Sigmoid colon (tissue), 7 donors: Measurements from ENCODE around the gene FGF3. TPM values are rescaled to one million over a fixed set of nuclear protein-coding genes. Genes with fewer than 3 reads are reported as not detected.

Source experiments
- DNase-seq: peaks from one replicate; pipeline ENCODE4 v3.0.0-alpha.2; 2019
- H3K27ac ChIP-seq, 4 donors: fragments of 200-600 bp; sonication (generic); one replicate each; pipeline ENCODE4 v1.5.1; 2016 to 2019; ENCODE audit warnings: mild to moderate bottlenecking in 1 of 4
- H3K27me3 ChIP-seq, 3 donors: fragments of 200-600 bp; sonication (generic); one replicate each; pipeline ENCODE4 v1.5.1; 2019; ENCODE audit warnings: mild to moderate bottlenecking in 1 of 3
- H3K36me3 ChIP-seq, 4 donors: fragments of 200-600 bp; sonication (generic); one replicate each; pipeline ENCODE4 v1.5.1; 2016 to 2019
- H3K4me1 ChIP-seq, 4 donors: fragments of 200-600 bp; sonication (generic); one replicate each; pipeline ENCODE4 v1.5.1; 2017 to 2019
- H3K4me3 ChIP-seq, 4 donors: fragments of 200-600 bp; sonication (generic); one replicate each; pipeline ENCODE4 v1.5.1; 2017 to 2019; ENCODE audit warnings: mild to moderate bottlenecking in 2 of 4, moderate library complexity in 1 of 4
- H3K9me3 ChIP-seq, 4 donors: fragments of 200-600 bp in 3 of 4; sonication (generic) in 3 of 4; one replicate each; pipeline versions ENCODE4 v1.5.1 to v1.6.1; 2013 to 2019
- CTCF ChIP-seq, 4 experiments: fragments of 450-650 bp in 3 of 4; fragments of 200-600 bp in 1 of 4; IDR thresholded peaks; one replicate each; pipeline ENCODE4 v1.5.1; 2016 to 2019; ENCODE audit warnings: antibody characterized with exemption in 4 of 4, mild to moderate bottlenecking in 3 of 4, moderate library complexity in 2 of 4
- EP300 ChIP-seq, 4 donors: sonication (generic); formaldehyde crosslinking; IDR thresholded peaks; one replicate each; pipeline ENCODE4 v1.6.1; 2017; ENCODE audit warnings: antibody characterized with exemption in 4 of 4
- POLR2A ChIP-seq, 2 donors: fragments of 450-650 bp; IDR thresholded peaks; one replicate each; pipeline ENCODE4 v1.6.1; 2016; ENCODE audit warnings: antibody characterized with exemption in 2 of 2, mild to moderate bottlenecking in 2 of 2, moderate library complexity in 2 of 2
- POLR2AphosphoS5 ChIP-seq, 4 donors: sonication (generic); formaldehyde crosslinking; IDR thresholded peaks; one replicate each; pipeline ENCODE4 v1.6.1; 2017; ENCODE audit warnings: antibody characterized with exemption in 4 of 4
- WGBS, 2 donors: extraction: QIAGEN DNeasy Blood & Tissue Kit; methylation state at CpG; one replicate each; pipeline ENCODE4 v1.1.7; 2013; 5-methylcytosine and 5-hydroxymethylcytosine counted together
- intact Hi-C: fragments of 100-400 bp; cut with DNase I; formaldehyde crosslinking; loops from one replicate; pipeline ENCODE4 v1.15.1; 2023
- polyA plus RNA-seq, 3 donors: library from polyadenylated mRNA; stranded (reverse); fragments of 200-250 nt; gene quantifications; one replicate each; pipeline ENCODE4 v1.2.3, GENCODE V29; 2013
- total RNA-seq, 4 donors: library from RNA; depleted of rRNA; stranded (reverse); fragments of >200 nt; gene quantifications; one replicate each; pipeline ENCODE4 v1.1.0, GENCODE V29; 2016
- donor health status: healthy with polysubstance abuse.
- donor health status: Bipolar disorder and iron deficiency.
- donor health status: healthy.

Gene FGF3
- total and polyA plus RNA-seq, 7 donors: not detected

DNA sequence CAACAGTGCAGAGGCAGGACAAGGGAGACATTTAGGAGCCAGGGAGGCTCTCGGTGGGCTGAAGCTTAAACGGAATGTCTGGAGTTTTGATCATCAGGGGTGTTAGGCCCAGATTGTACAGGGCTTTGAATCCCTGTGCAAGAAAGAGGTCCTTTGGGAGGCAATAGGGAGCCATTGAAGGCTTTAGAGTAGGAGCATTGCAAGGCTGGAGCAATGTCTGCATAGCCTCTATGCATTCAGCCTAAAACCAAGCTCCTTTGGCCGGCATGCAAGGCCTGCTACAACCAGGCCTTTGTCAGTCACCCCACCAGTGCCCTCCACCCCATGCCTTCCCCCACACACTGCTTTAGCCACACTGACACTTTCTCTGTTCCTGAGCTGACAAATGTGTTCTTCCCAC, 47.4 kb upstream of the FGF3 start:
- no peaks in the 10 kb centered on the region for H3K9me3 ChIP-seq
- H3K4me3 ChIP-seq: no peak overlapping the region
- no peaks in the 10 kb centered on the region for H3K36me3 ChIP-seq
- H3K27ac ChIP-seq: no peak overlapping the region
- WGBS, 2 donors: 90 to 92% methylated on average over 3 of the region's 3 CpGs
- H3K27me3 ChIP-seq: peaks cover 0 to 42% (median 0%) of the 10 kb centered on the region in 3 donors
- TF ChIP-seq CTCF (IDR thresholded peaks at IDR 0.05): no peak
- no peak for TF ChIP-seq POLR2AphosphoS5 (IDR thresholded peaks at IDR 0.05)
- TF ChIP-seq EP300 (IDR thresholded peaks at IDR 0.05): no peak
- no peak for TF ChIP-seq POLR2A (IDR thresholded peaks at IDR 0.05)
- no peak for DNase-seq
- peaks cover 0 to 4% (median 0%) of the 10 kb centered on the region in 4 donors for H3K4me1 ChIP-seq
- intact Hi-C loops: no loop called here

- H3K4me3 ChIP-seq: no peak overlapping the region
- no peaks in the 10 kb centered on the region for H3K36me3 ChIP-seq
- H3K27ac ChIP-seq: no peak overlapping the region
- intact Hi-C loops: no loop called here
- H3K27me3 ChIP-seq: peaks cover 0 to 48% (median 0%) of the 10 kb centered on the region in 3 donors
- 77 to 84% methylated on average over 5 of the region's 5 CpGs for WGBS, 2 donors
- no peaks in the 10 kb centered on the region for H3K4me1 ChIP-seq
- DNase-seq: no peak
- no peaks in the 10 kb centered on the region for H3K9me3 ChIP-seq
- TF ChIP-seq POLR2AphosphoS5 (IDR thresholded peaks at IDR 0.05) (no peak), EP300 (IDR thresholded peaks at IDR 0.05) (no peak), CTCF (IDR thresholded peaks at IDR 0.05) (no peak), POLR2A (IDR thresholded peaks at IDR 0.05) (no peak)
Observed at GRCh38 chr11:69865707-69866106, 46.5 kb upstream of the FGF3 start.

GRCh38 chr11:69864686-69865661, 45.8 kb upstream of the FGF3 start:
- no peak for DNase-seq
- no peaks in the 10 kb centered on the region for H3K36me3 ChIP-seq
- no peak overlapping the region for H3K27ac ChIP-seq
- H3K27me3 ChIP-seq: peaks cover 0 to 52% (median 0%) of the 10 kb centered on the region in 3 donors
- no peaks in the 10 kb centered on the region for H3K9me3 ChIP-seq
- intact Hi-C loops: no loop called here
- TF ChIP-seq CTCF (IDR thresholded peaks at IDR 0.05): no peak
- no peak for TF ChIP-seq POLR2AphosphoS5 (IDR thresholded peaks at IDR 0.05)
- TF ChIP-seq POLR2A (IDR thresholded peaks at IDR 0.05): no peak
- no peak for TF ChIP-seq EP300 (IDR thresholded peaks at IDR 0.05)
- H3K4me3 ChIP-seq: no peak overlapping the region
- 75 to 78% methylated on average over 27 of the region's 27 CpGs for WGBS, 2 donors
- H3K4me1 ChIP-seq: no peaks in the 10 kb centered on the region

- Histone ChIP-seq H3K4me1 (no peaks in the 10 kb centered on the region), H3K27ac (no peak overlapping the region), H3K4me3 (no peak overlapping the region), H3K9me3 (no peaks in the 10 kb centered on the region), H3K27me3 (peaks cover 0 to 55% (median 0%) of the 10 kb centered on the region in 3 donors), H3K36me3 (no peaks in the 10 kb centered on the region)
- 81 to 89% methylated on average over 17 of the region's 17 CpGs for WGBS, 2 donors
- intact Hi-C loops: no loop called here
- no peak for TF ChIP-seq CTCF (IDR thresholded peaks at IDR 0.05)
- no peak for TF ChIP-seq EP300 (IDR thresholded peaks at IDR 0.05)
- no peak for TF ChIP-seq POLR2A (IDR thresholded peaks at IDR 0.05)
- TF ChIP-seq POLR2AphosphoS5 (IDR thresholded peaks at IDR 0.05): no peak
- DNase-seq: no peak
Observed at GRCh38 chr11:69863544-69864200, 44.5 kb upstream of the FGF3 start.
